Muscle layer of colon (tissue), 2 donors: ENCODE results near the gene ERVMER34-1.

Experiments used
- H3K27ac ChIP-seq: one replicate; pipeline ENCODE4 v1.7.0; 2013; ENCODE audit warnings: low read depth, mild to moderate bottlenecking, low read length, moderate library complexity
- H3K27me3 ChIP-seq, 2 donors: one replicate each; pipeline ENCODE4 v1.7.0; 2013; ENCODE audit warnings: low read length in 2 of 2, mild to moderate bottlenecking in 2 of 2; ENCODE audit not compliant: insufficient read depth in 2 of 2, control insufficient read depth in 1 of 2
- H3K36me3 ChIP-seq: one replicate; pipeline ENCODE4 v1.7.0; 2013; ENCODE audit warnings: mild to moderate bottlenecking, low read length; ENCODE audit not compliant: insufficient read depth
- H3K4me1 ChIP-seq: one replicate; pipeline ENCODE4 v1.7.0; 2013; ENCODE audit warnings: mild to moderate bottlenecking, low read length; ENCODE audit not compliant: insufficient read depth
- H3K4me3 ChIP-seq, 2 donors: one replicate each; pipeline ENCODE4 v1.7.0; 2013; ENCODE audit warnings: low read length in 2 of 2, low read depth in 1 of 2, mild to moderate bottlenecking in 1 of 2, moderate library complexity in 1 of 2
- H3K9ac ChIP-seq: one replicate; pipeline ENCODE4 v1.7.0; 2013; ENCODE audit warnings: low read length
- H3K9me3 ChIP-seq: one replicate; pipeline ENCODE4 v1.7.0; 2013; ENCODE audit warnings: mild to moderate bottlenecking, low read length
- donor health status: abdominal sarcoma.
- donor health status: Adenocarcinoma of cecum.

The ERVMER34-1 gene, protein sequence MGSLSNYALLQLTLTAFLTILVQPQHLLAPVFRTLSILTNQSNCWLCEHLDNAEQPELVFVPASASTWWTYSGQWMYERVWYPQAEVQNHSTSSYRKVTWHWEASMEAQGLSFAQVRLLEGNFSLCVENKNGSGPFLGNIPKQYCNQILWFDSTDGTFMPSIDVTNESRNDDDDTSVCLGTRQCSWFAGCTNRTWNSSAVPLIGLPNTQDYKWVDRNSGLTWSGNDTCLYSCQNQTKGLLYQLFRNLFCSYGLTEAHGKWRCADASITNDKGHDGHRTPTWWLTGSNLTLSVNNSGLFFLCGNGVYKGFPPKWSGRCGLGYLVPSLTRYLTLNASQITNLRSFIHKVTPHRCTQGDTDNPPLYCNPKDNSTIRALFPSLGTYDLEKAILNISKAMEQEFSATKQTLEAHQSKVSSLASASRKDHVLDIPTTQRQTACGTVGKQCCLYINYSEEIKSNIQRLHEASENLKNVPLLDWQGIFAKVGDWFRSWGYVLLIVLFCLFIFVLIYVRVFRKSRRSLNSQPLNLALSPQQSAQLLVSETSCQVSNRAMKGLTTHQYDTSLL

DNA sequence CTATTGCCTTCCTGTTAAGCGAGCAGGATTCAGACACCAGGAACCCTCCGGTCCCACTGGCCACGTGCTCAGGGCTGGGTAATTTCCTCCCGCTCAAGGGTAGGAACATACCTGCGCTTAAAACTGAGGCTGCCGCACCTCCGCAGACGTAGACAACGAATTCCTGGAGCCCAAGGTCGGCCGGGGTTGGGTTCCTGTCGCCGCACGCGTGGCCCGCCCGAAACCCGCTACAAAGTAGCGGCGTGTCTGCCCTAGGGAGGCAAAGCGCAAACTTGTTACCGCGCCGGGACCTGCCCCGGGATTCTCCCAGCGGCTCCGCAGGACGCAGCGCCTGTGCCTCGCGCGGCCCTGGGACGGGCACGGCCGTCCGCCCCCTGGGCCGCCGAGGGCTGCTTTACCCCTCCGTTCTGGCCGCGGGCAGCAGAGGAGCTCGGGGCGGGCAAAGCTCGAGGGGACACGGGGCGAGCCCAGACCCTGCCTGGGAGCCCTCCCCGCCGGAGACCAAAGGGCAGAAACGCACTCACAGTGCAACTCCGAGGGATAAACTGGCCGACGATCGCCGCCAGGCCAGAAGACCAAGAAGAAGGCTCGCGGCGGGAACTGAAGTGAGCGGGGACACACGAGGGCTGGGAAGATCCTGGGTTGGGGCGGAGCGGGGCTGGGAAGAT lies at the start of gene ERVMER34-1:
Gene ERVMER34-1, minus strand, starts transcription at position 607 of the 668 bp plus-strand sequence. CDS start 5,905 bp downstream, outside the sequence.
- Histone ChIP-seq H3K27me3 (peaks cover 4 to 22% of the 10 kb centered on the region in 2 donors), H3K4me3 (peak within 1 kb of the TSS; percentile 56 to 60), H3K36me3 (no peaks in the 10 kb centered on the region), H3K9ac (no peak within 1 kb of the TSS), H3K4me1 (peaks cover 18% of the 10 kb centered on the region), H3K9me3 (no peaks in the 10 kb centered on the region), H3K27ac (no peak within 1 kb of the TSS)

DNA sequence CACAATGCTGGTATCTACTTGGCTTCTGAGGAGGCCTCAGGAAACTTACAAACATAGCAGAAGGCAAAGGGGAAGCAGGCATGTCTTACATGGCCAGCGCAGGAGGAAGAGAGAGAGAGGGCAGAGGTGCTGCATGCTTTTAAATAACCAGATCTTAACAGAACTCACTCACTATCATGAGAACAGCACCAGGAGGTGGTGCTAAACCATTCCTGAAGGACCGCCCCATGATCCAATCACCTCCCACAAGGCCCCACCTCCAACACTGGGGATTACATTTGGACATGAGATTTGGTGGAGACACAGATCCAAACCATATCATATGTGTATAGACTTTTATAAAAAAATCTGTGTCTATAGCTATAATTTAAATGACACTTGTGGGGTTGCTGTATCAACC lies 48.6 kb upstream of the ERVMER34-1 start:
- no peaks in the 10 kb centered on the region for H3K36me3 ChIP-seq
- no peak overlapping the region for H3K4me3 ChIP-seq
- no peaks in the 10 kb centered on the region for H3K9me3 ChIP-seq
- no peak overlapping the region for H3K27ac ChIP-seq
- no peaks in the 10 kb centered on the region for H3K27me3 ChIP-seq
- no peaks in the 10 kb centered on the region for H3K4me1 ChIP-seq
- H3K9ac ChIP-seq, result no peak overlapping the region

DNA sequence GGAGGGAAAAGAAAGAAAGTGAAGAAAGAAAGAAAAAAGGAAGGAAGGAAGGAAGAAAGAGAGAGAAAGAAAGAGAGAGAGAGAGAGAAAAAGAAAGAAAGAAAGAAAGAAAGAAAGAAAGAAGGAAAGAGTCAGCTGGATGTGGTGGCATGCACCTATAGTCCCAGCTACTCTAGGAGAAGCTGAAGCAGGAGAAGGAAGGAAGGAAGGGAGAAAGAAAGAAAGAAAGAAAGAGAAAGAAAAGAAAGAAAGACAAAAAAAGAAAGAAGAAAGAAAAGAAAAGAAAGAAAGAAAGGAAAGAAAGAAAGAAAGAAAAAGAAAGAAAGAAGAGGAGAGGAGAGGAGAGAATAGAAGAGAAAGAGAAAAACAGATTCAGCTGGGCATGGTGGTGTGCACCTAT lies 44.3 kb upstream of the ERVMER34-1 start:
- Histone ChIP-seq H3K36me3 (no peaks in the 10 kb centered on the region), H3K4me3 (no peak overlapping the region), H3K9ac (no peak overlapping the region), H3K4me1 (no peaks in the 10 kb centered on the region), H3K27me3 (no peaks in the 10 kb centered on the region), H3K27ac (no peak overlapping the region), H3K9me3 (no peaks in the 10 kb centered on the region)

DNA sequence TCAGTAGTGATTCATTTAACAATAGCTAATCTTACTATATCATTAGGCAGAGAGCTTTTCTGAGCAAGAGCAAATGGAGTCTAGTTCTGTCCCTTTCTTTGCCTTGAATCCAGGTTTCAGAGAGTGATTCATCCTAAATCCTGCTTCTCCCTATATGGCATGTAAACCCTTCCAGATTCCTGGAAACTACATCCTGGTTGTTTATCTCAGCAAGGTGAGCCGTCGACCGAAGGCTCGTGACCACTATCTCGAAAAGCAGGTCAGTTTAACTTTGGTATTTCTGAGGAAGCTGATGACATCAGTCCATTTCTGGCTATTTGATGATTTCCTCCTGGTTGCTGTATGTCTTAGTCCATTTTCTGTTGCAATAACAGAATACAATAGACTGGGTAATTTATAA lies 40.7 kb upstream of the ERVMER34-1 start:
- Histone ChIP-seq H3K27me3 (no peaks in the 10 kb centered on the region), H3K27ac (no peak overlapping the region), H3K4me1 (no peaks in the 10 kb centered on the region), H3K9me3 (no peaks in the 10 kb centered on the region), H3K4me3 (no peak overlapping the region), H3K36me3 (no peaks in the 10 kb centered on the region), H3K9ac (no peak overlapping the region)

DNA sequence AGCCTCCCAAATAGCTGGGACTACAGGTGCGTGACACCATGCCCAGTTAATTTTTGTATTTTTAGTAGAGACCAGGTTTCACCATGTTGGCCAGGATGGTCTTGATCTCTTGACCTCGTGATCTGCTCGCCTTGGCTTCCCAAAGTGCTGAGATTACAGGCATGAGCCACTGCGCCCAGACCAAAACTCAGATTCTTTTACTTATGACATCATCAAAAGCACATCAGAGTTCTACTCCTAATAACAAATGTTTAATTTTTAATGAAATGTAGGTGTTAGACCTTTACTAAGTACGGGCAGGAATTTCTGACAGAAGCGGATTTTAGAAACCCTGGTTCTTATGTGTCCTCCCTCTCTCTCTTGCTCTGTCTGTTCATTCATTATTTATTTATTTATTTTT lies 38.5 kb upstream of the ERVMER34-1 start:
- no peaks in the 10 kb centered on the region for H3K36me3 ChIP-seq
- H3K27ac ChIP-seq, result no peak overlapping the region
- H3K9me3 ChIP-seq, result no peaks in the 10 kb centered on the region
- no peaks in the 10 kb centered on the region for H3K4me1 ChIP-seq
- H3K4me3 ChIP-seq, result no peak overlapping the region
- H3K9ac ChIP-seq, result no peak overlapping the region
- H3K27me3 ChIP-seq, result no peaks in the 10 kb centered on the region

DNA sequence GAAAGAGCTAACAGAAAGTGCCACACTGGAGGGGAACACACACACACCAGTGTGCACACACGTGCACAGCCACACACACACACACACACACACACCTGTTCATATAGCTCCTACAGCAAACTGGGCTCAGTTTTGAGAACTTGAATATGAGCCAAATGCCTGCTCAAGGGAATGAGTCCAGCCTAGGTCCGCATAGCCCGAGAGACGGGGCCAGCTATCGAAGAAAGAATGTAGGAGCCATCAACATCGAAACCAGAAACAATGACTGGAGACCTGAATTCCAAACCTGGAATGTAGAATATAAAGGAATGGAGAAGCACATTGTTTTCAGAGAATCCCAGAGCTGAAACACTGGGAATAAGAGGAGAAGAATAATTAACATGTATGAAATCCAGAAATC lies 37.6 kb upstream of the ERVMER34-1 start:
- Histone ChIP-seq H3K27ac (no peak overlapping the region), H3K4me1 (no peaks in the 10 kb centered on the region), H3K9me3 (no peaks in the 10 kb centered on the region), H3K27me3 (no peaks in the 10 kb centered on the region), H3K36me3 (no peaks in the 10 kb centered on the region), H3K4me3 (no peak overlapping the region), H3K9ac (no peak overlapping the region)

DNA sequence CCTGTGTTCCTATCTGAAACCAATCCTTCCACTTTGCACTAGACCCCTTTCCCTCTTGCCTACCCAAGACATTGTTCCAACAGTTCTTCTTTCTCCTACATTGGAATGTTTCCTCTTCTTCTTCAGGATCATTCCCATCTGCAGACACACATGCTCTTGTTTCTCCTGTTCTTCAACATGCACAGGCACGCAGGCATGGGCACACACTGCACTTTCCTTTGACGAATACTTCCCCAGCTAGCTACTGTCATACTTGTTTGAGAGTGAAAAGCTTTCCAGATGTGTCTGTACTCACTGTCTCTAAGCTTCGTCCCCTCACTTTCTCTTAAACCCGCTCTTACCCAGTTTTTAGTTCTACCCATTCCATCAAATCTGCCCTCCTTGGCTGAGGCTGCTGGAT lies 31.8 kb upstream of the ERVMER34-1 start:
- no peak overlapping the region for H3K4me3 ChIP-seq
- H3K9ac ChIP-seq, result no peak overlapping the region
- H3K4me1 ChIP-seq, result peaks cover 5% of the 10 kb centered on the region
- no peaks in the 10 kb centered on the region for H3K9me3 ChIP-seq
- H3K27me3 ChIP-seq, result no peaks in the 10 kb centered on the region
- no peaks in the 10 kb centered on the region for H3K36me3 ChIP-seq
- no peak overlapping the region for H3K27ac ChIP-seq

DNA sequence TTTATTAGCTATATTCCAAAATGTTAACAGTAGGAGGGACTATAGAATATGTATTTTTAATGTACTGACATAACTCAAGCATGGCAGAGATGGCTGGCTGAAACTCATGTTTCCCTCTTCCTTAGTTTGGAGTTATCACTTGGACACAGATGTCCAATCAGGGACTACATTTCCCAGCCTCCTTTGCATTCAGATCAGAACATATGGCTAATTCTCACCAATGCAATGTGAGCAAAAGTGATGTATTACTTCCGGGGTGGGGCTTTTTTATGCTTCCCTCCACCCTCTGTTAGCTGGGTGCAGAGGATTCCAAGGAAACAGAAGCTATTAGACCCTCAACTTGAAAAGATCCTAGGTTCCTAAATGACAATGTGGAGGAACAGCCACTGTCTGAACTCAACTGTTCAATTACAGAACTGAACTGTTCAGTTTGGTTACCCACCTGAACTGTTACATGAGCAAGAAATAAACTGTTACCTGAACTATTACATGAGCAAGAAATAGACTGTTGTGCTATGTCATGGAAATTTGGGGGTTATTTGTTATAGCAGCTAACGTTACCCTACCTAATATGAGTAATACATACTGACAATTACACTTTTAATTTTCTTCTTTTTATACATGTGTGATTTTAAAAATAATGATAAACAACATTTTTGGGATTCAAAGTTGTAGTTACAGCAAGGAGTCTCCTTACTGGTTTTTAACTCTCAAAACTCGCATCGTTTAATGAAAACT lies 29.6 kb upstream of the ERVMER34-1 start:
- Histone ChIP-seq H3K27me3 (no peaks in the 10 kb centered on the region), H3K27ac (no peak overlapping the region), H3K9ac (no peak overlapping the region), H3K36me3 (no peaks in the 10 kb centered on the region), H3K9me3 (no peaks in the 10 kb centered on the region), H3K4me3 (no peak overlapping the region), H3K4me1 (peaks cover 5% of the 10 kb centered on the region)

DNA sequence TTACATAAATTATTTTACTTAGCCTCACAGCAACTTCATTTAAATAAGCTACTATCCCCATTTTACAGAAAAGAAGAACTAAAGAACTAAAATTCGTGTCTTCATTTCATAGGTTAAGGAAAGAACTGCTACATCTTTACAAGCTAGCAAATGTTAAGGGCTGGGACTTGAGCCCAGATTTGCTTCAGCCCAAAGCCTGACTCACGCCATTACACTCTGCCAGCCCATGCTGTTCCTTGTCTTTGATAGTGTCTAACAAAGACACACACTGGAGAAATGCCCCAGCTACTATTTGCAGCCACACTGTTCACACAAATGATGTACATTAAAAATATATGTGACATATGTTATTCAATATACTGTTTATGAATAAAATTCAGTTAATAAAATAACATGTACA lies 29.0 kb upstream of the ERVMER34-1 start:
- Histone ChIP-seq H3K9ac (no peak overlapping the region), H3K27ac (no peak overlapping the region), H3K4me3 (no peak overlapping the region)

DNA sequence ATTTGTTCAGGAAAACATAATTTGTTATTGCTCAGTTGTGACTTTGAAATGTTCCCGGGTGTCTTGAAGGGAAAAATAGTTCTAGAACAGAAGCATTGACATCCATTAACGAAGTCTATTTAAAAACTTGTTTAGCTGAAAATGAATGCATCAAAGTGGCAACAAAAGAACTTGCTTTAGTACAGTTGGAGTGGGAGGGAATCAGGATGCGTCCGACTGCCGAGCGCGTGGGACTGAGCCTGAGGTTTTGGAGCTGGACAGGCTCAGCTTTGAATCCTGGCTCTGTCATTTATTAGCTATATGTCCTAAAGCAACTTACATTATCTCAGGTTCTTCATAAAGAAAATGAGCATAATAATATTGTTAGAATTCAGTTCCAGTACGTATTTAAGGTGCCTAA lies 9.0 kb upstream of the ERVMER34-1 start:
- Histone ChIP-seq H3K4me1 (peaks cover 12% of the 10 kb centered on the region), H3K27me3 (no peaks in the 10 kb centered on the region), H3K4me3 (no peak overlapping the region), H3K9me3 (no peaks in the 10 kb centered on the region), H3K9ac (no peak overlapping the region), H3K36me3 (no peaks in the 10 kb centered on the region), H3K27ac (no peak overlapping the region)

More for the DNA sequence above, 29.0 kb upstream of the ERVMER34-1 start:
- Histone ChIP-seq H3K36me3 (no peaks in the 10 kb centered on the region), H3K9me3 (no peaks in the 10 kb centered on the region), H3K4me1 (peaks cover 5% of the 10 kb centered on the region), H3K27me3 (no peaks in the 10 kb centered on the region)

DNA sequence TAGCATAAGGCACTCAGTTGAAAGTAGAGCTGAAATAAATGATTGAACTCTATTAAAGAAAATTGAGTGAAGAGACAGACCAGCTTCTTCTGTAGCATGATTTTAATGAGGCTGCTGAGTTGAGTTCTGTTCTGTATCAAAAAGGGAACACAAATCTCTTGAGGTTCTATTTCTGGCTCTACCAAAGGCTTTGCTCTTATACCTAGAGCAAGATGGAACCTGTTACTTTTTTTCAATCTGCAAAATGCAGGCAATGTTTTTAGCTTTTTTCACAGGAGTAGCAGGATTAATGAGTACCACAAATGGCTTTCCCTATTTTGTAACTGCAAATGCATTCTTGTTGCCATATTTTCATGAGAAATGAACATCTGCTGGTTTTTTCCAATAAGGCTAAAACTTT lies 4.2 kb upstream of the ERVMER34-1 start:
- H3K36me3 ChIP-seq, result no peaks in the 10 kb centered on the region
- no peaks in the 10 kb centered on the region for H3K9me3 ChIP-seq
- H3K27me3 ChIP-seq, result peaks cover 2 to 11% of the 10 kb centered on the region in 2 donors
- H3K9ac ChIP-seq, result no peak overlapping the region
- H3K27ac ChIP-seq, result no peak overlapping the region
- H3K4me3 ChIP-seq, result no peak overlapping the region
- peaks cover 23% of the 10 kb centered on the region for H3K4me1 ChIP-seq
